GM19468 (cell line): ENCODE results near the gene SMAD2.
"Not testable (repeated sequence)": the region's sequence is repeated elsewhere in the genome, so short reads cannot be mapped to it uniquely, and the experiment has no call there.

Source experiments
- ATAC-seq: cut with Tn5 transposase; IDR thresholded peaks from one replicate; pipeline ENCODE4 v1.9.1; 2021; ENCODE audit warnings: mild to moderate bottlenecking, moderate library complexity, moderate number of reproducible peaks; ENCODE audit not compliant: unreplicated experiment; ENCODE audit errors: extremely low read depth

The SMAD2 gene

GRCh38 chr18:47930199-47930930 is at the start of gene SMAD2:
TSS of gene SMAD2 (minus strand) at chr18:47930659. CDS start at chr18:47896756, 33,903 bp downstream.
- ATAC-seq = peak; percentile 72

DNA sequence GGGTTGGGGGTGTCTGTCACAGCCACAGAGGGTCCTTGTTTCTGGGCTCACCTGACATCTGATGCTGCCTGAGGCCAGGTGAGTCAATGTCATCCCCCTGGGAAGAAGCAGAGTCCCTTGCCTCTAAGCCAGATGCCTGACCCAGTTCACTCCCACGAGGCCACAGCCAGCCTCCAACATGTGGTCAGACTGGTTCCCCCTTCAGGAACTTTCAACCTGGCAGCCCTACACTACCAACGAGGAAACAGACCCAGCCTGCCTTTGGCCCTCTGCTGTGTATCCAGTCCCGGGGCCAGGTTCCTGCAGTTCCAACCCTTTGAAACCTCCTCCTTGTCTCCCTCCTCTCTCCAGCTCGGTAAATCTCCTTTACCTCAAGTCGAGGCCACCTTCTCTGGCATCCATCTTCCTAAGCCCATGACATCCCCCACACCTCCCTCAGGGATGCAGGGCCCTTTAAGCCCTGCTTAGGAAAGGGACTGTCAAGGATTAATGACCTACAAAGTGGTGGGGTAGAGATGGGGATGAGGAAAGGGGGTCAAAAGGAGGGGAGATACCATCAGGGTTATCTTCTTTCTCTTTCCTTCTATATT is 49.2 kb upstream of the SMAD2 start:
- no peak for ATAC-seq

DNA sequence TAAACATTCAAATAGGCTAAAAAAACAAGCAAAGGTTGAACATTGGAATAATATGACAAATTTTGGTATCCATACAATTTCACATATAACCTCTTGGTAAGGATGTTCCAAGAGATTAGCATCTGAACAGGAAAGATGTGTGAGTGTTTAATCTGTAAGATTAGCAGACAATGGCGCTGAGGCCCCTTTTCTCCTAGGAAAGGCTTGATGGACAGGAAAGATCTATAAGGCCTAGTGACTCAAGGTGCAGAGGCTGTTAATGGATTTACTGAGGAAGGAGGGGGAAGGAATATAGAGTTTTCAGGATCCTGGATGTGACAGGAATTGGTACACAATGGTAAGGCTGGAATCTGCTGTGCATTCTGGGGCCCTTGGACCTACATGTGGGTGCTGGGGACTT is 48.1 kb upstream of the SMAD2 start:
- no peak for ATAC-seq

DNA sequence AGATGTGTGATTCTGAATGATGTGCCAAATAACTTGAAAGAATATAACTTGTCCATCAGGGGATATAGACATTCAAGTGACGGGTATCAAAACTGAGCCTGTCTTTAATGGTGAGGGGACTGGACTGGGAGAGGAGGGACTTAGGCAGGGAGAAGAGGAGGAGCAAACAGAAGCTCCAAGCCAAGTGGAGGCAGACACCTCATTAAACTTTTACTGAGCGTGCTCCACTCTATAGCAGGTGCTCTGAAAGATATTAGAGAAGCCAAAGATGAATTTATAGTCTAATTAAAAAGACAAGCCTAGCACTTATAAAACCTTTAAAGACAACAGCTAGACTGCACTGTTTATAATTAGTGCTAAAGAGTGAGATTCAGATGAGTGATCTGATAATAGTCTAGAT is 47.7 kb upstream of the SMAD2 start:
- no peak for ATAC-seq

DNA sequence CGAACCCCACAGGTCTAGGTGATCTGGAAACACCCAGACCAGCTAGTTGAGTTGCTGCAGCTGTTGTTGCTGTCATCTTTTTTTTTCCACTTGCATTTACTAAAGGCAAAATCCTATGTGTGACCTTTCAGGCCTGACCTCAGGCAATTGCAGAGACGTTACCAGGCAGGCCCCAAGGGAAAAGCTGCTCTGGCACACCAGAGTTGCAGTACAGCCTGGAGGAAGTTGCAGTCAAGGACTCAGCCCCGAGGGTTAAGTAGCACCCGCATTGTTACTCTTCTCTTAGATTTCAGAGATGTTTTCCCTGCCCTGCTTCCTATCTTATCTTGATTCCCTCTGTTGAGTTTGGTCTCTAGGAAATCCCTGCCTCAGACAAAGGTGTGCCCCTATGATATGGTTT is 45.2 kb upstream of the SMAD2 start:
- no peak for ATAC-seq

- ATAC-seq = no peak
These were observed 44.6 kb upstream of the SMAD2 start for GRCh38 chr18:47975105-47975504.

GRCh38 chr18:47970664-47971531 is 40.4 kb upstream of the SMAD2 start:
- ATAC-seq = no peak

GRCh38 chr18:47969816-47970215 is 39.4 kb upstream of the SMAD2 start:
- ATAC-seq = no peak

GRCh38 chr18:47968721-47969120 is 38.3 kb upstream of the SMAD2 start:
- no peak for ATAC-seq

DNA sequence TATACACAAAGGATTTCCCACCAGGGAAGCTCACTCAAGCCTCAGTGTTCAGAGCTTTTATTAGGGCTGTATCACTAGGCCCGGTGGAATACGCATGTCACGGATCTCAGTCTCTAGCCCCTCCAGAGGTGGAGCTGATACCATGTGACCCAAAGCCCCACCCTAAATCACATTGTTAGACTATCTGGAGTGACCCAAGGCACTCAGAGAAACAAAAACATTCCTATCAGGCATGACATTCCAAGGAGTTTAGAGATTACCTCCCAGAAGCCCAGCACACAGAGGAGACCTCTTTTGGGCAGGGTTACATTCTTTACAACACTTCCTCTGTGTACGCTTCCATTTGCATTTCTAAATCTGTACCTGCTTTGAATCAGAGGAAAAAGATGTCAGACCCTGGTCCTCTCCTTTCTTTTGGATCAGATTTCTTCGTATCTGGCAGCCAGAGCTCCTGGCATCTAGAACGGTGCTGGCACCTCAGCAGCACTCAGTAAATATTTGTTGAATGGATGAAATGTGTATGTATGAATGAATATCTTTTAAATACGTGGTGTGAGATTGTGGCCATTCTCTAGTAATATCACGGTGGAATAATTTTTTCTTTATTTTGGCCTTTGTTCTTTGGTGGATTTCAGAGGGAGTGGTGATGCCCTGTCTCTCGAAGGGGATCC is 37.7 kb upstream of the SMAD2 start:
- no peak for ATAC-seq

DNA sequence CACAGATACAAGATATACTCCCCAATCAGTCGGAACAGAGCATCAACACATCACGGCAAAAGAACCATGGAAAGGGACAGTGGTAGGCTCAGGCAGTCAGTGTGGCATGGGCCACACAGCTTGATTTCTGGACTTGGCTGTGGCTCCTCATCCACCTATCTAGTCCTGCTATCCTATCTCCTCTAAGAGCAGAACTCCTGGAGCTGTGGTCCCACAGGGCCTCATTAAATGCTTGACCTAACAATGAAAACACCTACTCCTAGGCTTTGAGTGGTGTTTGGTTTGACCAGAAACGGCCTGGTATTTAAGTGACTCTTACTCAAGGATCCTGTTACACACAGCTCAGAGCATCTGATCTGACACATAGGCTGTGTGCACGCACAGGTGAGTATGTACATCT is 33.6 kb upstream of the SMAD2 start:
- no peak for ATAC-seq

GRCh38 chr18:47961003-47961402 is 30.5 kb upstream of the SMAD2 start:
- ATAC-seq = not testable (repeated sequence)

- no peak for ATAC-seq
These were observed 23.0 kb upstream of the SMAD2 start for GRCh38 chr18:47953471-47953931.

- no peak for ATAC-seq
These were observed 20.1 kb upstream of the SMAD2 start for GRCh38 chr18:47950511-47950910.

DNA sequence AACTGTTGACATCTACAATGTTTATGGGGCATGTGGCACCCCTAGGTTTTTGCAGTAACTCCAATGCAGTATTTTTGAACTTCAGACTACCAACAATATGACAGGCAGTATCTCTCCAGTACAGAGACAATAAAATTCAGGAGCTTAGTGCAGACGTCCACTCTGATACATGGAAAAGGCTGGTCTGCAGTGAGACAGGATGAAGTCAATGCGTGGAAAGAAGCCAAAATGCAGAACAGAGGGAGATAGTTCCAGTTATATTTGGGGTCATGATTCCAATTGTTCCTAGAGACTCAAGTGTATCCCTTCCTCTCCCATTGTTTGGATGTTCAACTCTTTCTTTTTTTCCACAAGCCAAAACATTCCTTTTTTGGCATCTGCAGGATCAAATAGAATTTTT is 18.7 kb upstream of the SMAD2 start:
- ATAC-seq = no peak

GRCh38 chr18:47946889-47947288 is 16.4 kb upstream of the SMAD2 start:
- ATAC-seq = no peak

DNA sequence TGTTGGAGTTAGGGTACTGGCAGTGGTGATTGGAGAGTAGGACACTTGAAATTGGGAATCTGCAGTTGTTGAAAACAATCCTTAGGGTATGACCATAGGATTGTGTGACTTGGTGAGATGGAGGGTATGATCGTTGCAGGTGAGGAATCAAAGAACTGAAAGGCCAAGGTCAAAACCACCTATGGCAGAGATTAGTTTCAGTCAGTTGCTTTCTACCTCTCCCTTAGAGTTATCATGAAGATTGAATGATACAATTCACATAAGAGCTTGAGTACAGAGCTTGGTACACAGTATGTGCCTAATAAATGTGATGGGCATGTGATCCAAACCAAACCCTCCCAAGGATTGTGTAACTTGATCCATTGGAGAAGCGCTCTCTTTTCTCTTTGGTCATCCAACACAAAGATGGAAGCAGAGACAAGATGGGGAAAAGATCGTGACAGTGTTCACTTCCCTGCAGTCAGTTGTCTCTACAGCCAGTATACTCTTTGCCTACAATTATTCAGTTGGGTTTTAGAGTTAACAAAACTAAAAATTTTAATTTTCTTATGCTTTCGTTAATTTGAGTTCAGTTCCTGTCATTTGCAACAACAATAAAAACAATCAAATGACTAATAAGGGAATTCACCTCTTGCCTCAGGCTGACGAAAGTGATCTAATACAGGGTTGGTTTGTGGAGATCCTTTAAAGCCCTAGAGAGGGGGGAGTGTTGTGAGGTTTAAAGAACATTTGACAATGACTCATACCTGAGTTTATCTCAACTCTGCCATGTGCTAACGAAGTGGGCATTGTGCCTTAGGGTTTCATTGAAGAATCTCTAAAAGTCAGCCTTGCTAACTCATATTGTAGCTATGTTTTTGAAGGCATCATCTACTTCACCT is 14.8 kb upstream of the SMAD2 start:
- no peak for ATAC-seq

- ATAC-seq = no peak
These were observed 6.5 kb upstream of the SMAD2 start for GRCh38 chr18:47936952-47937351.

GRCh38 chr18:47935321-47936055 is 5.0 kb upstream of the SMAD2 start:
- ATAC-seq = no peak
